Osteoblast (primary cell): ENCODE data around the gene UGT3A1. TPM values are rescaled to one million over a fixed set of nuclear protein-coding genes. Genes with fewer than 3 reads are reported as not detected.

Experiments used
- DNase-seq: peaks from one replicate; pipeline ENCODE4 v3.0.0; 2011; ENCODE audit warnings: low spot score, mixed read lengths; ENCODE audit not compliant: insufficient read length; ENCODE audit errors: missing footprints
- H2AFZ ChIP-seq: 2 replicates; pipeline ENCODE4 v1.6.0; 2011; ENCODE audit warnings: mild to moderate bottlenecking, low read length
- H3K27ac ChIP-seq: 2 replicates; pipeline ENCODE4 v1.5.1; 2011; ENCODE audit warnings: mild to moderate bottlenecking, low read depth, low read length, moderate library complexity
- H3K27me3 ChIP-seq: 2 replicates; pipeline ENCODE4 v1.6.0; 2012; ENCODE audit warnings: mild to moderate bottlenecking, control low read depth, inconsistent platforms, low read length, moderate library complexity; ENCODE audit not compliant: insufficient read depth
- H3K36me3 ChIP-seq: 2 replicates; pipeline ENCODE4 v1.5.1; 2011; ENCODE audit warnings: mild to moderate bottlenecking, low read length, control low read depth, moderate library complexity; ENCODE audit not compliant: insufficient read depth
- H3K4me1 ChIP-seq: 2 replicates; pipeline ENCODE4 v1.5.1; 2011; ENCODE audit warnings: mild to moderate bottlenecking, low read length, control low read depth, moderate library complexity; ENCODE audit not compliant: insufficient read depth
- H3K4me2 ChIP-seq: 2 replicates; pipeline ENCODE4 v1.6.0; 2011; ENCODE audit warnings: mild to moderate bottlenecking, low read length; ENCODE audit not compliant: insufficient read depth
- H3K4me3 ChIP-seq: fragments of 200-600 bp; sonication (generic); 3 replicates; pipeline ENCODE4 v1.5.1; 2012; ENCODE audit warnings: mild to moderate bottlenecking, low read length, inconsistent platforms; ENCODE audit not compliant: insufficient read depth
- H3K79me2 ChIP-seq: 2 replicates; pipeline ENCODE4 v1.6.0; 2012; ENCODE audit warnings: mild to moderate bottlenecking, low read length, control low read depth, inconsistent platforms; ENCODE audit not compliant: insufficient read depth
- H3K9me3 ChIP-seq: 2 replicates; pipeline ENCODE4 v1.5.1; 2011; ENCODE audit warnings: low read depth, low read length, control low read depth
- H4K20me1 ChIP-seq: 2 replicates; pipeline ENCODE4 v1.6.0; 2012; ENCODE audit warnings: mild to moderate bottlenecking, low read length, control low read depth; ENCODE audit not compliant: insufficient read depth
- total RNA-seq: library from RNA; depleted of rRNA; stranded (reverse); fragments of >200 nt; gene quantifications from 2 replicates; pipeline ENCODE4 v1.2.3, GENCODE V29; 2012
- TF ChIP-seq, protein P1 (sequence below): IDR thresholded peaks from 2 replicates; pipeline ENCODE4 v1.5.1; 2011; ENCODE audit warnings: mild to moderate bottlenecking, low read depth, low read length, moderate library complexity; ENCODE audit errors: extremely low read depth

Gene UGT3A1
- total RNA-seq, 1 donor, result not detected

GRCh38 chr5:36033047-36033446, 41.9 kb upstream of the UGT3A1 start:
- no peak overlapping the region for H3K27ac ChIP-seq
- no peak overlapping the region for H2AFZ ChIP-seq
- no peaks in the 10 kb centered on the region for H4K20me1 ChIP-seq
- no peak for DNase-seq
- no peaks in the 10 kb centered on the region for H3K4me1 ChIP-seq
- no peaks in the 10 kb centered on the region for H3K9me3 ChIP-seq
- no peaks in the 10 kb centered on the region for H3K79me2 ChIP-seq
- H3K27me3 ChIP-seq, result no peaks in the 10 kb centered on the region
- H3K4me2 ChIP-seq, result no peak overlapping the region
- no peaks in the 10 kb centered on the region for H3K36me3 ChIP-seq
- no peak overlapping the region for H3K4me3 ChIP-seq
- TF ChIP-seq, protein P1, sequence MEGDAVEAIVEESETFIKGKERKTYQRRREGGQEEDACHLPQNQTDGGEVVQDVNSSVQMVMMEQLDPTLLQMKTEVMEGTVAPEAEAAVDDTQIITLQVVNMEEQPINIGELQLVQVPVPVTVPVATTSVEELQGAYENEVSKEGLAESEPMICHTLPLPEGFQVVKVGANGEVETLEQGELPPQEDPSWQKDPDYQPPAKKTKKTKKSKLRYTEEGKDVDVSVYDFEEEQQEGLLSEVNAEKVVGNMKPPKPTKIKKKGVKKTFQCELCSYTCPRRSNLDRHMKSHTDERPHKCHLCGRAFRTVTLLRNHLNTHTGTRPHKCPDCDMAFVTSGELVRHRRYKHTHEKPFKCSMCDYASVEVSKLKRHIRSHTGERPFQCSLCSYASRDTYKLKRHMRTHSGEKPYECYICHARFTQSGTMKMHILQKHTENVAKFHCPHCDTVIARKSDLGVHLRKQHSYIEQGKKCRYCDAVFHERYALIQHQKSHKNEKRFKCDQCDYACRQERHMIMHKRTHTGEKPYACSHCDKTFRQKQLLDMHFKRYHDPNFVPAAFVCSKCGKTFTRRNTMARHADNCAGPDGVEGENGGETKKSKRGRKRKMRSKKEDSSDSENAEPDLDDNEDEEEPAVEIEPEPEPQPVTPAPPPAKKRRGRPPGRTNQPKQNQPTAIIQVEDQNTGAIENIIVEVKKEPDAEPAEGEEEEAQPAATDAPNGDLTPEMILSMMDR, result no peak

- TF ChIP-seq, protein P1, result no peak
- no peaks in the 10 kb centered on the region for H3K4me1 ChIP-seq
- H3K27ac ChIP-seq, result no peak overlapping the region
- H2AFZ ChIP-seq, result no peak overlapping the region
- H4K20me1 ChIP-seq, result no peaks in the 10 kb centered on the region
- H3K4me2 ChIP-seq, result no peak overlapping the region
- no peaks in the 10 kb centered on the region for H3K79me2 ChIP-seq
- no peaks in the 10 kb centered on the region for H3K9me3 ChIP-seq
- no peaks in the 10 kb centered on the region for H3K27me3 ChIP-seq
- H3K4me3 ChIP-seq, result no peak overlapping the region
- no peaks in the 10 kb centered on the region for H3K36me3 ChIP-seq
- DNase-seq, result no peak
Observed at GRCh38 chr5:36031223-36031622, 40.0 kb upstream of the UGT3A1 start.

GRCh38 chr5:36029914-36030313, 38.7 kb upstream of the UGT3A1 start:
- Histone ChIP-seq H3K9me3 (no peaks in the 10 kb centered on the region), H2AFZ (no peak overlapping the region), H3K36me3 (no peaks in the 10 kb centered on the region), H3K4me3 (no peak overlapping the region), H3K27ac (no peak overlapping the region), H3K27me3 (no peaks in the 10 kb centered on the region), H3K4me2 (no peak overlapping the region), H4K20me1 (no peaks in the 10 kb centered on the region), H3K79me2 (no peaks in the 10 kb centered on the region), H3K4me1 (no peaks in the 10 kb centered on the region)
- TF ChIP-seq, protein P1, result no peak
- DNase-seq, result no peak

GRCh38 chr5:36028816-36029465, 37.8 kb upstream of the UGT3A1 start:
- Histone ChIP-seq H3K36me3 (no peaks in the 10 kb centered on the region), H3K27me3 (no peaks in the 10 kb centered on the region), H3K79me2 (no peaks in the 10 kb centered on the region), H3K27ac (no peak overlapping the region), H3K4me2 (no peak overlapping the region), H3K4me3 (no peak overlapping the region), H4K20me1 (no peaks in the 10 kb centered on the region), H3K4me1 (no peaks in the 10 kb centered on the region), H2AFZ (no peak overlapping the region), H3K9me3 (no peaks in the 10 kb centered on the region)
- DNase-seq, result no peak
- TF ChIP-seq, protein P1, result no peak
